HepG2 (cell line): ENCODE measurements around the gene PRKCD. TPM values are rescaled to one million over a fixed set of nuclear protein-coding genes. Genes with fewer than 3 reads are reported as not detected.

ENCODE experiments used
- ARNTL ChIP-seq: sonication (generic); formaldehyde crosslinking; IDR thresholded peaks from 2 replicates; pipeline ENCODE4 v1.4.0; 2020; ENCODE audit warnings: mild to moderate bottlenecking, missing genetic modification reagents
- EP300 ChIP-seq, 3 experiments: sonication (generic) in 1 of 3; formaldehyde crosslinking in 1 of 3; IDR thresholded peaks; 2 replicates each; pipeline versions ENCODE4 v1.5.1 to v1.6.1; 2011 to 2020; ENCODE audit warnings: low read depth in 2 of 3, low read length in 2 of 3, borderline replicate concordance in 1 of 3, improper control_type of control experiment in 1 of 3, mild to moderate bottlenecking in 1 of 3, missing genetic modification reagents in 1 of 3, moderate library complexity in 1 of 3
- KLF13 ChIP-seq: sonication (generic); formaldehyde crosslinking; IDR thresholded peaks from 2 replicates; pipeline ENCODE4 v1.4.0; 2020; ENCODE audit warnings: mild to moderate bottlenecking, missing genetic modification reagents
- MBD4 ChIP-seq: IDR thresholded peaks from 2 replicates; pipeline ENCODE4 v1.6.1; 2012; ENCODE audit warnings: low read length, inconsistent platforms, borderline replicate concordance
- MED8 ChIP-seq: sonication (generic); formaldehyde crosslinking; IDR thresholded peaks from 2 replicates; pipeline ENCODE4 v1.8.1; 2023; ENCODE audit warnings: mild to moderate bottlenecking, missing genetic modification reagents; ENCODE audit not compliant: insufficient replicate concordance
- MZF1 ChIP-seq: sonication (generic); formaldehyde crosslinking; IDR thresholded peaks from 2 replicates; pipeline ENCODE4 v1.8.1; 2023; ENCODE audit warnings: mild to moderate bottlenecking, missing genetic modification reagents, borderline replicate concordance
- NAIF1 ChIP-seq: sonication (generic); formaldehyde crosslinking; IDR thresholded peaks from 2 replicates; pipeline ENCODE4 v1.5.0; 2020; ENCODE audit warnings: mild to moderate bottlenecking, missing genetic modification reagents, borderline replicate concordance
- PCBP1 ChIP-seq: fragments of 200-400 bp; formaldehyde crosslinking; IDR thresholded peaks from 2 replicates; pipeline ENCODE4 v1.6.1; 2017; ENCODE audit warnings: mild to moderate bottlenecking, low read depth, low read length, borderline replicate concordance
- POLR2A ChIP-seq, 2 experiments: IDR thresholded peaks; 2 replicates each; pipeline ENCODE4 v1.6.1; 2011; ENCODE audit warnings: low read depth in 2 of 2, low read length in 2 of 2, mild to moderate bottlenecking in 1 of 2, moderate library complexity in 1 of 2; ENCODE audit not compliant: insufficient read depth in 1 of 2
- RBM39 ChIP-seq: fragments of 200-400 bp; formaldehyde crosslinking; IDR thresholded peaks from one replicate; pipeline ENCODE4 v1.6.1; 2018; ENCODE audit warnings: antibody characterized with exemption, mild to moderate bottlenecking, low read depth, low read length; ENCODE audit not compliant: poor library complexity, severe bottlenecking
- STAT5B ChIP-seq: sonication (generic); formaldehyde crosslinking; IDR thresholded peaks from 2 replicates; pipeline ENCODE4 v1.4.0; 2020; ENCODE audit warnings: missing genetic modification reagents
- UBTF ChIP-seq: sonication (generic); formaldehyde crosslinking; IDR thresholded peaks from 2 replicates; pipeline ENCODE4 v1.4.0; 2020; ENCODE audit warnings: mild to moderate bottlenecking, missing genetic modification reagents
- ZNF205 ChIP-seq: IDR thresholded peaks from 2 replicates; pipeline ENCODE4 v1.6.1; 2018; ENCODE audit warnings: missing biosample characterization, missing genetic modification reagents
- ZNF207 ChIP-seq: fragments of 450-650 bp; IDR thresholded peaks from 2 replicates; pipeline ENCODE4 v1.6.1; 2016; ENCODE audit warnings: antibody characterized with exemption, borderline replicate concordance
- ZNF597 ChIP-seq: sonication (generic); formaldehyde crosslinking; IDR thresholded peaks from 2 replicates; pipeline ENCODE4 v1.5.0; 2020; ENCODE audit warnings: missing genetic modification reagents
- ZNF609 ChIP-seq: sonication (generic); formaldehyde crosslinking; IDR thresholded peaks from 2 replicates; pipeline ENCODE4 v1.4.0; 2020; ENCODE audit warnings: mild to moderate bottlenecking, missing genetic modification reagents, borderline replicate concordance
- ZNF644 ChIP-seq: IDR thresholded peaks from 2 replicates; pipeline ENCODE4 v1.6.1; 2016; ENCODE audit warnings: low read depth
- ZUFSP ChIP-seq: sonication (generic); formaldehyde crosslinking; IDR thresholded peaks from 2 replicates; pipeline ENCODE4 v1.9.0; 2021; ENCODE audit warnings: missing genetic modification reagents, mild to moderate bottlenecking, borderline replicate concordance
- polyA plus RNA-seq, 8 experiments: library from polyadenylated mRNA; depleted of rRNA in 3 of 8; stranded (reverse) in 7 of 8; unstranded in 1 of 8; fragments of >200 nt; fragmentation: Illumina TruSeq in 4 of 8; extraction: Trizol in 4 of 8; gene quantifications; 2 replicates each; pipeline versions ENCODE4 v1.2.1 to v1.2.3, GENCODE V29; 2011 to 2016; ENCODE audit warnings: low read depth in 4 of 8, missing spikeins in 1 of 8, mixed read lengths in 1 of 8; ENCODE audit not compliant: insufficient read depth in 1 of 8
- total RNA-seq, 5 experiments: library from RNA; depleted of rRNA; stranded (reverse); fragments of >200 nt; fragmentation: Illumina TruSeq; extraction: Trizol; gene quantifications; 2 replicates each; pipeline ENCODE4 v1.2.3, GENCODE V29; 2016; ENCODE audit warnings: low read depth in 1 of 5

The PRKCD gene
- total and polyA plus RNA-seq, 2 of the 13 experiments (the other 11 are each of a cell fraction or from before 2014, with no cell fraction given), result 1.6 to 40.7 TPM

DNA sequence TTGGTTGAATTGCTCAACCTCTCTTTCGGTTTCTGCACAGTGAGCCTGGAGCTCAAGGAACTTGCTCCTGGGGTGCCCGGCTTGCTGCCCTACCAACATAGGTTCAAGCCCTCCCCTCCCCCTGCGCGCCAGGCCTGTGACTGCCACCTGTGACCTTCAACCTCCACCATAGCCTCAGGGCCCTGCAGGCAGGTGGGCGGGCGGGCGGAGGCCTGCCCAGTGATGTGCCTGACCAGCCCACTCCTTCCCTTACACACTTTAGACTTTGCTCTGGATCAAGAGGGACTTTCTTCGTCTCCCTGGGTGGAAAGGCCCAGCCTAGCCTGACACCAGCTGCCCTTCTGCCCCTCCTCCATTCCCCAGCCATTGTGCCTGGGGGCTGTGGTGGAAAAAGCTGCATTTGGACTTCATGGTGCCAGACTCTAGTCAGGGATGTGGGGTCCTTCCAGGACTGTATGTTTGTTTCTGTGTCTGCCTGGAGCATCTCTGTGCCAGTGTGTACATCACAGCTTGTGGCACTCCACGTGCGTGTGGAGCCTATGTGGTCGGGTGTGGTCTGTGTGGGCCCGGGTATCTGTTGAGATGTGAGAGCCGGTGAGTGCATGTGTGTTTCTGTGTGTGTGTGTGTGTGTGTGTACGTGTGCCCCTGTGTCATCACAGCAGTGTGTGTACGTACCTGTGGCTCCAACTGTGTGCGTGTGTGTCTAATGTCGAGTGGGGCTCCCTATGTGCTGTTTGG lies 9.5 kb downstream of the PRKCD start (continued):
- TF ChIP-seq MED8 (CRISPR knock-in tag) (no peak), PCBP1 (no peak), STAT5B (CRISPR knock-in tag) (no peak), ARNTL (peak; percentile 67; the same call in 1 of the 2 replicates), RBM39 (peak; percentile 57), ZNF207 (no peak), ZNF205 (CRISPR knock-in tag) (peak; percentile 75), ZNF644 (CRISPR knock-in tag) (no peak), MZF1 (CRISPR knock-in tag) (no peak), NAIF1 (CRISPR knock-in tag) (no peak), ZUFSP (CRISPR knock-in tag) (no peak), EP300 (IDR thresholded peaks at IDR 0.05; ENCODE audit: low read depth in 2 of 2, low read length in 2 of 2) (0 out of 4 replicates have a peak, but pooled peaks of 1 of the 2 experiments have one; percentile 15), EP300 (CRISPR knock-in tag; IDR thresholded peaks at IDR 0.05; ENCODE audit: borderline replicate concordance) (peak; percentile 49; the same call in 1 of the 2 replicates), MBD4 (no peak), KLF13 (CRISPR knock-in tag) (no peak), ZNF597 (CRISPR knock-in tag) (no peak), UBTF (CRISPR knock-in tag) (0 out of 2 replicates have a peak, but pooled peaks have one; percentile 10), ZNF609 (CRISPR knock-in tag) (peak; percentile 13; the same call in 1 of the 2 replicates), POLR2A (IDR thresholded peaks at IDR 0.05; ENCODE audit: insufficient read depth in 1 of 2, low read depth in 2 of 2, low read length in 2 of 2) (peak in 1 of 2 experiments; percentile 36; a peak in 2 of 4 replicates)
